ENCODE results near the gene YAP1. TPM values are rescaled to one million over a fixed set of nuclear protein-coding genes. Genes with fewer than 3 reads are reported as not detected.
A peak's percentile ranks its signal among the peaks of the same experiment; 100 is the strongest.

The YAP1 gene
- total RNA-seq, 1 experiment from 2014 or later = 80.5 TPM

GRCh38 chr11:102166175-102167064 lies 56.2 kb downstream of the YAP1 start:
- no peak for DNase-seq
- Histone ChIP-seq H3K27me3 (ENCODE audit: control insufficient read depth, insufficient read depth, low read length) (no peaks in the 10 kb centered on the region), H3K36me3 (replicated peaks; ENCODE audit: control insufficient read depth, insufficient read depth, low read length) (no peaks in the 10 kb centered on the region), H3K4me3 (ENCODE audit: insufficient read depth, low read depth, low read length) (no peak overlapping the region)

GRCh38 chr11:102168481-102168880 lies 58.2 kb downstream of the YAP1 start:
- H3K27me3 ChIP-seq (ENCODE audit: control insufficient read depth, insufficient read depth, low read length) = no peaks in the 10 kb centered on the region
- H3K4me3 ChIP-seq (ENCODE audit: insufficient read depth, low read depth, low read length) = no peak overlapping the region
- DNase-seq = no peak
- H3K36me3 ChIP-seq (replicated peaks; ENCODE audit: control insufficient read depth, insufficient read depth, low read length) = no peaks in the 10 kb centered on the region

- DNase-seq = no peak
- H3K27me3 ChIP-seq (ENCODE audit: control insufficient read depth, insufficient read depth, low read length) = no peaks in the 10 kb centered on the region
- H3K4me3 ChIP-seq (ENCODE audit: insufficient read depth, low read depth, low read length) = no peak overlapping the region
- H3K36me3 ChIP-seq (replicated peaks; ENCODE audit: control insufficient read depth, insufficient read depth, low read length) = no peaks in the 10 kb centered on the region; the same call in none of the 2 replicates
These were observed 60.9 kb downstream of the YAP1 start for GRCh38 chr11:102171101-102171500.

GRCh38 chr11:102172127-102172848 lies 62.0 kb downstream of the YAP1 start:
- Histone ChIP-seq H3K27me3 (ENCODE audit: control insufficient read depth, insufficient read depth, low read length) (no peaks in the 10 kb centered on the region), H3K4me3 (ENCODE audit: insufficient read depth, low read depth, low read length) (no peak overlapping the region), H3K36me3 (replicated peaks; ENCODE audit: control insufficient read depth, insufficient read depth, low read length) (no peaks in the 10 kb centered on the region; the same call in none of the 2 replicates)
- no peak for DNase-seq

GRCh38 chr11:102177126-102177525 lies 66.9 kb downstream of the YAP1 start:
- Histone ChIP-seq H3K36me3 (replicated peaks; ENCODE audit: control insufficient read depth, insufficient read depth, low read length) (no peaks in the 10 kb centered on the region; the same call in none of the 2 replicates), H3K4me3 (ENCODE audit: insufficient read depth, low read depth, low read length) (no peak overlapping the region), H3K27me3 (ENCODE audit: control insufficient read depth, insufficient read depth, low read length) (no peaks in the 10 kb centered on the region)
- no peak for DNase-seq

- Histone ChIP-seq H3K4me3 (ENCODE audit: insufficient read depth, low read depth, low read length) (no peak overlapping the region), H3K27me3 (ENCODE audit: control insufficient read depth, insufficient read depth, low read length) (no peaks in the 10 kb centered on the region), H3K36me3 (replicated peaks; ENCODE audit: control insufficient read depth, insufficient read depth, low read length) (no peaks in the 10 kb centered on the region; the same call in none of the 2 replicates)
- no peak for DNase-seq
These were observed 67.9 kb downstream of the YAP1 start for GRCh38 chr11:102177974-102178631.

- Histone ChIP-seq H3K4me3 (ENCODE audit: insufficient read depth, low read depth, low read length) (no peak overlapping the region), H3K27me3 (ENCODE audit: control insufficient read depth, insufficient read depth, low read length) (no peaks in the 10 kb centered on the region), H3K36me3 (replicated peaks; ENCODE audit: control insufficient read depth, insufficient read depth, low read length) (no peaks in the 10 kb centered on the region; the same call in none of the 2 replicates)
- no peak for DNase-seq
These were observed 69.1 kb downstream of the YAP1 start for GRCh38 chr11:102179371-102179770.

- DNase-seq = no peak
- H3K36me3 ChIP-seq (replicated peaks; ENCODE audit: control insufficient read depth, insufficient read depth, low read length) = no peaks in the 10 kb centered on the region
- H3K4me3 ChIP-seq (ENCODE audit: insufficient read depth, low read depth, low read length) = no peak overlapping the region
These were observed 74.2 kb downstream of the YAP1 start for GRCh38 chr11:102184269-102184987.

GRCh38 chr11:102186551-102187191 lies 76.4 kb downstream of the YAP1 start:
- Histone ChIP-seq H3K36me3 (replicated peaks; ENCODE audit: control insufficient read depth, insufficient read depth, low read length) (no peaks in the 10 kb centered on the region), H3K4me3 (ENCODE audit: insufficient read depth, low read depth, low read length) (no peak overlapping the region), H3K27me3 (ENCODE audit: control insufficient read depth, insufficient read depth, low read length) (no peaks in the 10 kb centered on the region)
- DNase-seq = peak; percentile 39

More at GRCh38 chr11:102184269-102184987, 74.2 kb downstream of the YAP1 start:
- no peaks in the 10 kb centered on the region for H3K27me3 ChIP-seq (ENCODE audit: control insufficient read depth, insufficient read depth, low read length)

GRCh38 chr11:102187416-102188151 lies 77.3 kb downstream of the YAP1 start:
- Histone ChIP-seq H3K36me3 (replicated peaks; ENCODE audit: control insufficient read depth, insufficient read depth, low read length) (no peaks in the 10 kb centered on the region), H3K4me3 (ENCODE audit: insufficient read depth, low read depth, low read length) (no peak overlapping the region), H3K27me3 (ENCODE audit: control insufficient read depth, insufficient read depth, low read length) (no peaks in the 10 kb centered on the region)
- DNase-seq = no peak

- no peak for DNase-seq
- no peaks in the 10 kb centered on the region for H3K27me3 ChIP-seq (ENCODE audit: control insufficient read depth, insufficient read depth, low read length)
- no peaks in the 10 kb centered on the region; the same call in 1 of the 2 replicates for H3K36me3 ChIP-seq (replicated peaks; ENCODE audit: control insufficient read depth, insufficient read depth, low read length)
- H3K4me3 ChIP-seq (ENCODE audit: insufficient read depth, low read depth, low read length) = no peak overlapping the region
These were observed 78.2 kb downstream of the YAP1 start for GRCh38 chr11:102188488-102188887.

- no peak for DNase-seq
These were observed 81.6 kb downstream of the YAP1 start for GRCh38 chr11:102191832-102192231.

More at GRCh38 chr11:102191832-102192231, 81.6 kb downstream of the YAP1 start:
- Histone ChIP-seq H3K4me3 (ENCODE audit: insufficient read depth, low read depth, low read length) (no peak overlapping the region), H3K27me3 (ENCODE audit: control insufficient read depth, insufficient read depth, low read length) (no peaks in the 10 kb centered on the region), H3K36me3 (replicated peaks; ENCODE audit: control insufficient read depth, insufficient read depth, low read length) (no peaks in the 10 kb centered on the region; the same call in 1 of the 2 replicates)
